Myocyte (in vitro differentiated cells): Measurements from ENCODE around the gene GJC2. TPM values are rescaled to one million over a fixed set of nuclear protein-coding genes. Genes with fewer than 3 reads are reported as not detected.
"Not testable (repeated sequence)": the region's sequence is repeated elsewhere in the genome, so short reads cannot be mapped to it uniquely, and the experiment has no call there.

ENCODE experiments used
- DNase-seq: peaks from one replicate; pipeline ENCODE4 v3.0.0-alpha.2; 2012; ENCODE audit warnings: low read depth
- polyA plus RNA-seq: library from polyadenylated mRNA; unstranded; fragments of >200 nt; gene quantifications from one replicate; pipeline ENCODE4 v1.2.1, GENCODE V29; 2012; ENCODE audit warnings: missing spikeins
- total RNA-seq: library from RNA; depleted of rRNA; stranded (reverse); fragments of >200 nt; gene quantifications from 2 replicates; pipeline ENCODE4 v1.2.3, GENCODE V29; 2014

GJC2 gene
- total RNA-seq = 0.26 and 0.80 TPM in 2 replicates
- 1.1 TPM for polyA plus RNA-seq

GRCh38 chr1:228149406-228150119 lies at the start of gene GJC2:
GJC2 (plus strand) TSS chr1:228149930; CDS start chr1:228157759, 7,829 bp downstream.
- DNase-seq = no peak

- DNase-seq = no peak
These were observed 48.7 kb upstream of the GJC2 start for GRCh38 chr1:228100822-228101613.

- DNase-seq = no peak
These were observed 48.1 kb upstream of the GJC2 start for GRCh38 chr1:228101614-228101993.

- no peak for DNase-seq
These were observed 47.5 kb upstream of the GJC2 start for GRCh38 chr1:228101994-228102790.

GRCh38 chr1:228102791-228103620 lies 46.7 kb upstream of the GJC2 start, which contains the start of gene C1orf35:
C1orf35 (minus strand) TSS chr1:228103325; CDS start chr1:228103227, 98 bp downstream.
- peak; percentile 92 for DNase-seq

GRCh38 chr1:228104526-228105269 lies 45.0 kb upstream of the GJC2 start:
- no peak for DNase-seq

- no peak for DNase-seq
These were observed 44.3 kb upstream of the GJC2 start for GRCh38 chr1:228105270-228105995.

- no peak for DNase-seq
These were observed 43.5 kb upstream of the GJC2 start for GRCh38 chr1:228105996-228106799.

- DNase-seq = no peak
These were observed 43.0 kb upstream of the GJC2 start for GRCh38 chr1:228106800-228107054.

GRCh38 chr1:228107636-228108035 lies 42.1 kb upstream of the GJC2 start:
- DNase-seq = no peak

- no peak for DNase-seq
These were observed 41.6 kb upstream of the GJC2 start for GRCh38 chr1:228108055-228108690.

- no peak for DNase-seq
These were observed 41.0 kb upstream of the GJC2 start for GRCh38 chr1:228108742-228109072.

GRCh38 chr1:228109073-228109961 lies 40.4 kb upstream of the GJC2 start, which contains the start of gene MRPL55:
MRPL55 (minus strand) TSS chr1:228109299; CDS start chr1:228108260, 1,039 bp downstream.
- DNase-seq = peak; percentile 96

- DNase-seq = peak; percentile 69
These were observed 39.7 kb upstream of the GJC2 start for GRCh38 chr1:228109962-228110488.

- no peak for DNase-seq
These were observed 39.2 kb upstream of the GJC2 start for GRCh38 chr1:228110556-228110955.

- not testable (repeated sequence) for DNase-seq
These were observed 38.4 kb upstream of the GJC2 start for GRCh38 chr1:228111315-228111714.

GRCh38 chr1:228112167-228112566 lies 37.6 kb upstream of the GJC2 start:
- DNase-seq = no peak
